Measurements from ENCODE around the gene DHRSX.
"Not testable (repeated sequence)": the region's sequence is repeated elsewhere in the genome, so short reads cannot be mapped to it uniquely, and the experiment has no call there.

Gene DHRSX

GRCh38 chrX:2425286-2426071 is 75.3 kb downstream of the DHRSX start:
- Mint-ChIP-seq H3K27ac (no peak overlapping the region), H3K4me3 (no peak overlapping the region), H3K36me3 (peaks cover 48% of the 10 kb centered on the region), H3K27me3 (no peaks in the 10 kb centered on the region), H3K9me3 (ENCODE audit: low read depth) (peaks cover 7% of the 10 kb centered on the region), H3K4me1 (ENCODE audit: low read depth) (no peaks in the 10 kb centered on the region)

DNA sequence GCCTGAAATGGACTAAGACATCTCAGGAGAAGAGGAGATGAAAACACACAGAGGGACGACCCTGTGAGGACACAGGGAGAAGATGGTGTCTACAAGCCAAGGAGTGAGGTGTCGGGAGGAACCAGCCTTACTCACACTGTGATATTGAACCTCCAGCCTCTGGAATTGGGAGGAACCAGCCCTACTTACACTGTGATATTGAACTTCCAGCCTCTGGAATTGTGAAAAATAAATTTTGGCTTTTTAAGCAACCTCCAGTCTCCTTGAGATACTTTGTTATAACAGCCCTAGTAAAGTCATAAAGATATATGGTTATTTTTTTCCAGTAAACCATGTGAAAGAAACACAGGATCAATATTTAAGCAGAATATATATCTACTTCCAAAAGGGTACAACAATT is 76.5 kb downstream of the DHRSX start:
- no peak overlapping the region for H3K27ac Mint-ChIP-seq
- peaks cover 7% of the 10 kb centered on the region for H3K9me3 Mint-ChIP-seq (ENCODE audit: low read depth)
- no peaks in the 10 kb centered on the region for H3K27me3 Mint-ChIP-seq
- H3K4me1 Mint-ChIP-seq (ENCODE audit: low read depth), result no peaks in the 10 kb centered on the region
- H3K4me3 Mint-ChIP-seq, result no peak overlapping the region
- peaks cover 42% of the 10 kb centered on the region for H3K36me3 Mint-ChIP-seq

- Mint-ChIP-seq H3K9me3 (ENCODE audit: low read depth) (peaks cover 7% of the 10 kb centered on the region), H3K4me3 (no peak overlapping the region), H3K27me3 (no peaks in the 10 kb centered on the region), H3K4me1 (ENCODE audit: low read depth) (no peaks in the 10 kb centered on the region), H3K36me3 (peaks cover 42% of the 10 kb centered on the region), H3K27ac (no peak overlapping the region)
Observed at GRCh38 chrX:2423899-2424298, 76.9 kb downstream of the DHRSX start.

DNA sequence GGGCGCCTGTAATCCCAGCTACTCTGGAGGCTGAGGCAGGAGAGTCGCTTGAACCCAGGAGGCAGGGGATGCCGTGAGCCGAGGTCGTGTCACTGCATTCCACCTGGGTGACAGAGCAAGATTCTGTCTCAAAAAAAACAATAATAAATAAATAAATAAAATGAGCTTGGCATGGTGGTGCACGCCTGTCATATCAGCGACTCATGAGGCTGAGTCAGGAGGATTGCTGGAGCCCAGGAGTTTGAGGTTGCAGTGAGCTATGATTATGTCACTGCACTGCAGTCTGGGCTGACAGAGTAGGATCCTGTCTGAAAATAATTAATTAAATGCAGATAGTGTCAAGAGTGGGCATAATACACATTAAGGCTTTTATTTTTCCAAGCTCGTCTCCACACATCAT is 77.5 kb downstream of the DHRSX start:
- Mint-ChIP-seq H3K36me3 (peaks cover 42% of the 10 kb centered on the region), H3K9me3 (ENCODE audit: low read depth) (peaks cover 7% of the 10 kb centered on the region), H3K27ac (no peak overlapping the region), H3K4me3 (no peak overlapping the region), H3K27me3 (no peaks in the 10 kb centered on the region), H3K4me1 (ENCODE audit: low read depth) (no peaks in the 10 kb centered on the region)

GRCh38 chrX:2419418-2419817 is 81.4 kb downstream of the DHRSX start:
- H3K27me3 Mint-ChIP-seq; H3K27ac Mint-ChIP-seq; H3K4me1 Mint-ChIP-seq (ENCODE audit: low read depth); H3K4me3 Mint-ChIP-seq; H3K9me3 Mint-ChIP-seq (ENCODE audit: low read depth): not testable (repeated sequence)
- H3K36me3 Mint-ChIP-seq, result peaks cover 22% of the 10 kb centered on the region

GRCh38 chrX:2418000-2418399 is 82.8 kb downstream of the DHRSX start:
- peaks cover 15% of the 10 kb centered on the region for H3K36me3 Mint-ChIP-seq
- H3K4me3 Mint-ChIP-seq, result no peak overlapping the region
- H3K9me3 Mint-ChIP-seq (ENCODE audit: low read depth), result no peaks in the 10 kb centered on the region
- no peaks in the 10 kb centered on the region for H3K27me3 Mint-ChIP-seq
- no peak overlapping the region for H3K27ac Mint-ChIP-seq
- no peaks in the 10 kb centered on the region for H3K4me1 Mint-ChIP-seq (ENCODE audit: low read depth)

DNA sequence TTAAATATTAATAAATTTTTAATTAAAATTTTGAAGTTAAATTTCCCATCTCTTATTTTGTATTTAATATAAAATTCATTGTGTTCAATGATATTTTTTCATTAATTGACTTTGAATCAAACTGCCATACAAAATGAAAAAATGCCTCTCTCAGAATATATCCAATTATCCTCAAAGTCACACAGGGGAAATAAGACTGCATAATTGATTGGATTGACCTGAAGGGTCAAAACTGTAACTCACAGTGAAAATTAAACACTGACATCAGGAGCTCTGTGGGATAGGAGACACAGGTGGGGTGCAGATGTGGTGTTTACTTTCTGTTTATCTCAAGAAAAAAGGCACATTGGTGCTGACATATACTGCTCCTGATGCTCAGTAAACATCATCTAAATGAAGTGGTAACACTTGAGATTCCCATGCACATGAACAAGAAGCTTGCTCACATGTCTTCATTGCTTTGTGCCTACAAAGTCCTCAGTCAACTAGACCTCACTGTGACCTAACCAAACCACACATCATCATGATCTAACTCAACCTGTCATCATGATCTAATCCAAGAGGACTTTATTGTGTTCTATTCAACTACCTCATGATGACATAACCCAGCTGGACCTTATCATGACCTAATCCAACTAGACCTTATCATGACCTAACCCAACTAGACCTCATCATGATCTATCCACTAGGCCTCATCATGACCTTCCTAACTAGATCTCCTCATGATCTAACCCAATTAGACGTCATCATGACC is 83.7 kb downstream of the DHRSX start:
- Mint-ChIP-seq H3K27ac (no peak overlapping the region), H3K9me3 (ENCODE audit: low read depth) (no peaks in the 10 kb centered on the region), H3K36me3 (peaks cover 14% of the 10 kb centered on the region), H3K4me3 (no peak overlapping the region), H3K27me3 (no peaks in the 10 kb centered on the region), H3K4me1 (ENCODE audit: low read depth) (no peaks in the 10 kb centered on the region)

- Mint-ChIP-seq H3K36me3 (peaks cover 6% of the 10 kb centered on the region), H3K9me3 (ENCODE audit: low read depth) (no peaks in the 10 kb centered on the region), H3K27ac (no peak overlapping the region), H3K27me3 (no peaks in the 10 kb centered on the region), H3K4me3 (no peak overlapping the region), H3K4me1 (ENCODE audit: low read depth) (no peaks in the 10 kb centered on the region)
Observed at GRCh38 chrX:2414384-2414783, 86.4 kb downstream of the DHRSX start.

DNA sequence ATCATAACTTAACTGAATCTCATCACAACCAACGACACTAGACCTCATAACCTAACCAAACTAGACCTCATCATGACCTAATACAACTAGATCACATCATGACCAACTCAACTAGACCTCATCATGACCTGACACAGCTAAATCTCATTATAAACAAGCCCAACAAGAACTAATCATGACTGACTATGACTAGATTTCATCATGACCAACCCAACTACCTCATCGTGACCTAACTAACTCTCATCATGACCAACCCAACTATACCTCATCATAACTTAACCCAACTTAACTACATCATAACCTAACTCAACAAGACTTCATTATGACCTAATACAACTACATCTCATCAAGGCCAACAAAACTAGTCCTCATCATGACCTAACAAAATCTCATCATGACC is 86.8 kb downstream of the DHRSX start:
- Mint-ChIP-seq H3K27ac (no peak overlapping the region), H3K27me3 (no peaks in the 10 kb centered on the region), H3K4me1 (ENCODE audit: low read depth) (no peaks in the 10 kb centered on the region), H3K9me3 (ENCODE audit: low read depth) (no peaks in the 10 kb centered on the region), H3K36me3 (peaks cover 6% of the 10 kb centered on the region), H3K4me3 (no peak overlapping the region)

DNA sequence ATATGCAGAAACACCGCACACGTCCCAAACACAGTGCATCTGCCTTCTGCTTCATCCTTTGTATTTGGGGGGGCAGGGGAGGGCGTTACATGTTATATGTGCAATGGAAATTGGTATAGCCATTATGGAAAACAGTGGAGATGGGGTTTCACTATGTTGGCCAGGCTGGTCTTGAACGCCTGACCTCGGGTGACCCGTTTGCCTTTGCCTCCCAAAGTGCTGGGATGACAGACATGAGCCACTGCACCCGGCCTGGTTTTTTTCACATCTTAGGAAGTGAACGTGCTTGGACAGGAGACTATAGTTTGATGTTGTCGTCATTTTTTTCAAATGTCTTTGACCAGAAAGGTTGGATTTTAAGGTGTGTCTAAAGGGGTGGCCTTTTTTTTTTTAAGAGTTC is 88.6 kb downstream of the DHRSX start:
- H3K36me3 Mint-ChIP-seq, result peaks cover 19% of the 10 kb centered on the region
- no peak overlapping the region for H3K27ac Mint-ChIP-seq
- H3K4me1 Mint-ChIP-seq (ENCODE audit: low read depth), result no peaks in the 10 kb centered on the region
- no peak overlapping the region for H3K4me3 Mint-ChIP-seq
- no peaks in the 10 kb centered on the region for H3K9me3 Mint-ChIP-seq (ENCODE audit: low read depth)
- no peaks in the 10 kb centered on the region for H3K27me3 Mint-ChIP-seq

DNA sequence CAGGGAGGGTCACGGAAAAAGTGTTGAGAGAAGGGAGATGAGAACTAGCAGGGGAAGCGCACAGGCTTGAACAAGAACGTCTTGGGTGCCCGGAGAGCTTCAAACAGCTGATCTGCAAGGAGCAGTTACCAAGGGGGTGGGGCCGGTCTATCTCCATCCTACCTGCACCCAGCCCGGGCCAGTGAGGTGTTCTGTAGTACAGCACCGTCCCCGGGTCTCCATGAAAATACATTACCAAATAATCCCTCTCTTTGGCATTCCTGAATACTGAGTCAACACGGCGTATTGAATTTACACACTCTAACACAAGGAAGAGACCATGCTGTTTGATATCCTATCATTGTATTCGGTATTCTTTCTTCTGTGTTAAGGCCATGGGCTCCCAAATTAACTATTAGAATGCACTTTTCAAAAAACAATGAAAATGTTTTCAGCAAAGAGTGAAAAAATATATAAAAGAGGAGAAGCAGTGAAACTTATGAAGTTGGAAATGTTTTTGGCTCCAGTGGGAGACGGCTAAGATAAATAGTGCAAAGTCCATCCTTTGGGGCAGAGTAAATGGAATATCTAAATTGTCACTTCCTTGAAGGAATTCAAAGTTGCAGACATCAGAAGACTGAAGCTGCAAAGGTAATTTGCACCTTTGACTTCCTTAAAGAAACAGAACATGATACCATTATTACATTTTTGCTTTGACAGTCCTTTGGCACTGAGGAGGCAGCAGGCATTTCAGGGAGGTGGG is 90.3 kb downstream of the DHRSX start:
- no peaks in the 10 kb centered on the region for H3K27me3 Mint-ChIP-seq
- no peak overlapping the region for H3K27ac Mint-ChIP-seq
- peaks cover 24% of the 10 kb centered on the region for H3K36me3 Mint-ChIP-seq
- H3K4me3 Mint-ChIP-seq, result no peak overlapping the region
- H3K4me1 Mint-ChIP-seq (ENCODE audit: low read depth), result no peaks in the 10 kb centered on the region
- no peaks in the 10 kb centered on the region for H3K9me3 Mint-ChIP-seq (ENCODE audit: low read depth)

GRCh38 chrX:2409796-2410195 is 91.0 kb downstream of the DHRSX start:
- H3K36me3 Mint-ChIP-seq, result peaks cover 24% of the 10 kb centered on the region
- no peaks in the 10 kb centered on the region for H3K4me1 Mint-ChIP-seq (ENCODE audit: low read depth)
- H3K4me3 Mint-ChIP-seq, result no peak overlapping the region
- no peak overlapping the region for H3K27ac Mint-ChIP-seq
- H3K27me3 Mint-ChIP-seq, result no peaks in the 10 kb centered on the region
- no peaks in the 10 kb centered on the region for H3K9me3 Mint-ChIP-seq (ENCODE audit: low read depth)

DNA sequence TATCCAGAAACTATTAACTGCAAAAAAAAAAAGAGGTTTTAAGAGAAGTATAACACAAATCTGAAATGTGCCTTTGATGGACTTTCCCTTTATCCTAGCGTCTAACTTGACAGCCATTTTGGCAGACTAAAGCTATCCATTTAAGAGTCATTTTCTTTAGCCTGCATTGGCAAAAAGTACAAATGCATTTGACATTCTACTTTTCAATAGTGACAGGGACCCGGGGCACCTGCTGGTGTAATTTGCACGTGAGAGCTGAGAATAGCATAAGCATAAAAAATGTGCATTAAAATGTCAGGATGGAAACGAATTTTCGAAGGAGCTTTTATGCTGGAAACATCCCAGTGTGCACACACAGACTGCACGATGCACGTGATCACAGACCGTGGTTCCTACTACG is 91.9 kb downstream of the DHRSX start:
- Mint-ChIP-seq H3K27me3 (no peaks in the 10 kb centered on the region), H3K36me3 (peaks cover 24% of the 10 kb centered on the region), H3K9me3 (ENCODE audit: low read depth) (no peaks in the 10 kb centered on the region), H3K4me3 (no peak overlapping the region), H3K27ac (no peak overlapping the region), H3K4me1 (ENCODE audit: low read depth) (no peaks in the 10 kb centered on the region)

DNA sequence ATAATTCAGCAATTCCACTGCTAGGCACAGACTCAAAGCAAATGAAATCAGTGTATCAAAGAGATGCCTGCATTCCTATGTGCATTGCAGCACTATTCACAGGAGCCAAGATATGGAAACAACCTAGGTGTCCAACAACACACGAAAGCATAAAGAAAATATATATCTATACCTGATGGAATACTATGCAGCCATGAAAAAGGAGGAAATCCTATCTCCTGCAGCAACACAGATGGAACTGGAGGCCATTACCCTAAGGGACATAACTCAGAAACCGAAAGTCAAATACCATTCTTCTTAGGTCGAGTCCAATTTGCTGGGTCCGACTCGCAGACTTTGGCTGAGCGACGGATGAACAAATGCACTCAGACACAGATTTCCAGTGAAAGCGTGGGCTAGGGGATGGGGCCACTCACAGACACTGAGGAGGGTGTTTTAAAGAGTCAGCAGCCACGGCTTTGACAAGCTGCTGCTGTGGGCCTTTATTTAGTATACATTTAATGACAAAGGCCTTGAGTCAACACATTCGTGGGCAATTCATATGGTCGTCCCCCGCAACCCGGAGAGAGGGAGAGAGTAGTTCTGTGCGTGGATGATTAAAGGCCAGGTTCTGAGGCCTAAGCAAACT is 93.8 kb downstream of the DHRSX start:
- H3K36me3 Mint-ChIP-seq, result peaks cover 28% of the 10 kb centered on the region
- H3K27ac Mint-ChIP-seq, result no peak overlapping the region
- H3K4me1 Mint-ChIP-seq (ENCODE audit: low read depth), result no peaks in the 10 kb centered on the region
- H3K4me3 Mint-ChIP-seq, result no peak overlapping the region
- H3K9me3 Mint-ChIP-seq (ENCODE audit: low read depth), result no peaks in the 10 kb centered on the region
- H3K27me3 Mint-ChIP-seq, result no peaks in the 10 kb centered on the region

GRCh38 chrX:2404776-2405175 is 96.0 kb downstream of the DHRSX start:
- Mint-ChIP-seq H3K4me1 (ENCODE audit: low read depth) (no peaks in the 10 kb centered on the region), H3K9me3 (ENCODE audit: low read depth) (no peaks in the 10 kb centered on the region), H3K36me3 (peaks cover 30% of the 10 kb centered on the region), H3K4me3 (no peak overlapping the region), H3K27me3 (no peaks in the 10 kb centered on the region), H3K27ac (no peak overlapping the region)
